H1 (cell line): ENCODE measurements around the gene TRIM56.
"Not testable (repeated sequence)": the region's sequence is repeated elsewhere in the genome, so short reads cannot be mapped to it uniquely, and the experiment has no call there.

Experiments used
- CHD2 ChIP-seq: IDR thresholded peaks from 2 replicates; pipeline ENCODE4 v1.6.1; 2012; ENCODE audit warnings: low read length, improper control_type of control experiment
- EP300 ChIP-seq, 2 experiments: IDR thresholded peaks; 1 replicate in 1 of 2; 2 replicates in 1 of 2; pipeline ENCODE4 v1.6.1; 2011 to 2012; ENCODE audit warnings: low read depth in 2 of 2, low read length in 2 of 2, mild to moderate bottlenecking in 2 of 2, borderline replicate concordance in 1 of 2, inconsistent platforms in 1 of 2, moderate library complexity in 1 of 2
- FOSL1 ChIP-seq: IDR thresholded peaks from 2 replicates; pipeline ENCODE4 v1.6.1; 2011; ENCODE audit warnings: mild to moderate bottlenecking, low read depth, low read length, moderate library complexity; ENCODE audit not compliant: insufficient read depth
- MAFK ChIP-seq: IDR thresholded peaks from 2 replicates; pipeline ENCODE4 v1.6.1; 2012; ENCODE audit warnings: low read depth, mild to moderate bottlenecking, improper control_type of control experiment, low read length
- PHF8 ChIP-seq: fragments of 200-600 bp; sonication (generic); conservative IDR thresholded peaks from 2 replicates; pipeline ENCODE4 v1.7.1; 2012; ENCODE audit warnings: low read depth, mild to moderate bottlenecking, inconsistent platforms, low read length, moderate library complexity
- POLR2A ChIP-seq, 2 experiments: IDR thresholded peaks; 1 replicate in 1 of 2; 2 replicates in 1 of 2; pipeline ENCODE4 v1.6.1; 2011; ENCODE audit warnings: low read depth in 2 of 2, low read length in 2 of 2, mild to moderate bottlenecking in 2 of 2; ENCODE audit errors: control extremely low read depth in 1 of 2
- POLR2AphosphoS5 ChIP-seq: IDR thresholded peaks from 2 replicates; pipeline ENCODE4 v1.6.1; 2011; ENCODE audit warnings: low read depth, low read length
- TBP ChIP-seq: IDR thresholded peaks from 2 replicates; pipeline ENCODE4 v1.6.1; 2011; ENCODE audit warnings: low read depth, low read length, improper control_type of control experiment
- TF ChIP-seq, protein P1 (sequence below), 3 experiments: IDR thresholded peaks; 1 replicate in 2 of 3; 2 replicates in 1 of 3; pipeline versions ENCODE4 v1.5.1 to v1.6.1; 2011; ENCODE audit warnings: low read length in 3 of 3, mild to moderate bottlenecking in 3 of 3, inconsistent platforms in 2 of 3, low read depth in 1 of 3, moderate library complexity in 1 of 3; ENCODE audit not compliant: insufficient read depth in 1 of 3; ENCODE audit errors: control extremely low read depth in 1 of 3
- TF ChIP-seq, protein P2 (sequence below): IDR thresholded peaks from 2 replicates; pipeline ENCODE4 v1.6.1; 2011; ENCODE audit warnings: low read depth, mild to moderate bottlenecking, low read length; ENCODE audit not compliant: insufficient read depth

DNA sequence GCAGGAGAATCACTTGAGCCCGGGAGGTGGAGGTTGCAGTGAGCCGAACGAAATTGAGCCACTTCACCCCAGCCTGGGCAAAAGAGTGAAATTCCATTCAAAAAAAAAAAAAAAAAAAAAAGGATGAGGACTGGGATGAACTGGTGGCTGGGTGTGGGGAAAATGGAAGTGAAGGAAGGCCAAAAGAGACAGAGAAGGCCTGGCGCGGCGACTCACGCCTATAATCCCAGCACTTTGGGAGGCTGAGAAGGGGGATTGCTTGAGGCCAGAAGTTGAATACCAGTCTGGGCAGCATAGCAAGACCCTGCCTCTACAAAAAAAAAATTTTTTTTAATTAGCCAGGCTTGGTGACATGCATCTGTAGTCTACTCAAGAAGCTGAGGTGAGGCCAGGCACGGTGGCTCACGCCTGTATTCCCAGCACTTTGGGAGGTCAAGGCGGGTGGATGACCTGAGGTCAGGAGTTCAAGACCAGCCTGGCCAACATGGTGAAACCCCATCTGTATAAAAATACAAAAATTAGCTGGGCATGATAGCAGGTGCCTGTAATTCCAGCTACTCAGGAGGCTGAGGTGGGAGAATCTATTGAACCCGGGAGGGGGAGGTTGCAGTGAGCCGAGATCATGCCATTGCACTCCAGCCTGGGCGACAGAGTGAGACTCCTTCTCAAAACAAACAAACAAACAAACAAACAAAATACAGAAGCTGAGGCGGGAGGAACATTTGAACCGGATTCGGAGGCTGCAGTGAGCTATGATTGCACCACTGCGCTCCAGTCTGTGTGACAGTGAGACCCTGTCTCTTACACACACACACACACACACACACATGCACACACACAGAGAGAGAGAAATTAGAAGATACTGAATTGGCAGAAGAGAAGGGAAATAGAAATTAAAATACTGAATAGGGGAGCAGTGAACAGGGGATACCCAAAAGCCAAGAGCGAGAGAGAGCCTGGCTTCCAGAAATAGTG lies 47.6 kb downstream of the TRIM56 start:
- TF ChIP-seq, protein P1, sequence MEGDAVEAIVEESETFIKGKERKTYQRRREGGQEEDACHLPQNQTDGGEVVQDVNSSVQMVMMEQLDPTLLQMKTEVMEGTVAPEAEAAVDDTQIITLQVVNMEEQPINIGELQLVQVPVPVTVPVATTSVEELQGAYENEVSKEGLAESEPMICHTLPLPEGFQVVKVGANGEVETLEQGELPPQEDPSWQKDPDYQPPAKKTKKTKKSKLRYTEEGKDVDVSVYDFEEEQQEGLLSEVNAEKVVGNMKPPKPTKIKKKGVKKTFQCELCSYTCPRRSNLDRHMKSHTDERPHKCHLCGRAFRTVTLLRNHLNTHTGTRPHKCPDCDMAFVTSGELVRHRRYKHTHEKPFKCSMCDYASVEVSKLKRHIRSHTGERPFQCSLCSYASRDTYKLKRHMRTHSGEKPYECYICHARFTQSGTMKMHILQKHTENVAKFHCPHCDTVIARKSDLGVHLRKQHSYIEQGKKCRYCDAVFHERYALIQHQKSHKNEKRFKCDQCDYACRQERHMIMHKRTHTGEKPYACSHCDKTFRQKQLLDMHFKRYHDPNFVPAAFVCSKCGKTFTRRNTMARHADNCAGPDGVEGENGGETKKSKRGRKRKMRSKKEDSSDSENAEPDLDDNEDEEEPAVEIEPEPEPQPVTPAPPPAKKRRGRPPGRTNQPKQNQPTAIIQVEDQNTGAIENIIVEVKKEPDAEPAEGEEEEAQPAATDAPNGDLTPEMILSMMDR (IDR thresholded peaks at IDR 0.05; ENCODE audit: control extremely low read depth in 1 of 3, insufficient read depth in 1 of 3, low read depth in 1 of 3, low read length in 3 of 3) = not testable (repeated sequence)
- not testable (repeated sequence) for TF ChIP-seq PHF8; TBP; FOSL1; EP300 (IDR thresholded peaks at IDR 0.05; ENCODE audit: borderline replicate concordance in 1 of 2, low read depth in 2 of 2, low read length in 2 of 2); MAFK; POLR2A (IDR thresholded peaks at IDR 0.05; ENCODE audit: control extremely low read depth in 1 of 2, low read depth in 2 of 2, low read length in 2 of 2); CHD2; POLR2AphosphoS5
- TF ChIP-seq, protein P2, sequence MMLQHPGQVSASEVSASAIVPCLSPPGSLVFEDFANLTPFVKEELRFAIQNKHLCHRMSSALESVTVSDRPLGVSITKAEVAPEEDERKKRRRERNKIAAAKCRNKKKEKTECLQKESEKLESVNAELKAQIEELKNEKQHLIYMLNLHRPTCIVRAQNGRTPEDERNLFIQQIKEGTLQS = not testable (repeated sequence)
